Thymus (tissue), 11 donors: Measurements from ENCODE around the gene SETMAR. TPM values are rescaled to one million over a fixed set of nuclear protein-coding genes. Genes with fewer than 3 reads are reported as not detected.
A peak's percentile ranks its signal among the peaks of the same experiment; 100 is the strongest.
"Not testable (repeated sequence)": the region's sequence is repeated elsewhere in the genome, so short reads cannot be mapped to it uniquely, and the experiment has no call there.

Experiments used
- DNase-seq, 9 donors: peaks; one replicate each; pipeline ENCODE4 v3.0.0-alpha.2; 2013; ENCODE audit warnings: low spot score in 9 of 9, low read depth in 6 of 9, missing footprints in 1 of 9
- H3K27ac ChIP-seq, 2 donors: one replicate each; pipeline ENCODE4 v1.5.1; 2013; ENCODE audit warnings: control low read depth in 1 of 2, low read depth in 1 of 2, low read length in 1 of 2, mild to moderate bottlenecking in 1 of 2, moderate library complexity in 1 of 2
- H3K27me3 ChIP-seq, 2 donors: one replicate each; pipeline ENCODE4 v1.5.1; 2013; ENCODE audit warnings: low read length in 1 of 2; ENCODE audit not compliant: control insufficient read depth in 2 of 2, insufficient read depth in 1 of 2
- H3K36me3 ChIP-seq, 2 donors: one replicate each; pipeline ENCODE4 v1.5.1; 2013; ENCODE audit warnings: low read length in 1 of 2, mild to moderate bottlenecking in 1 of 2, moderate library complexity in 1 of 2; ENCODE audit not compliant: control insufficient read depth in 2 of 2, insufficient read depth in 2 of 2
- H3K4me1 ChIP-seq, 2 donors: one replicate each; pipeline ENCODE4 v1.5.1; 2013; ENCODE audit warnings: low read length in 2 of 2; ENCODE audit not compliant: control insufficient read depth in 2 of 2, insufficient read depth in 2 of 2
- H3K4me3 ChIP-seq, 2 donors: one replicate each; pipeline ENCODE4 v1.5.1; 2013; ENCODE audit warnings: low read length in 2 of 2, control low read depth in 1 of 2, mild to moderate bottlenecking in 1 of 2
- H3K9me3 ChIP-seq, 2 donors: one replicate each; pipeline ENCODE4 v1.5.1; 2013; ENCODE audit warnings: low read length in 1 of 2, mild to moderate bottlenecking in 1 of 2; ENCODE audit not compliant: control insufficient read depth in 2 of 2, insufficient read depth in 1 of 2
- WGBS: extraction: QIAGEN DNeasy Blood & Tissue Kit; methylation state at CpG from one replicate; pipeline ENCODE4 v1.1.7; 2013; 5-methylcytosine and 5-hydroxymethylcytosine counted together
- polyA plus RNA-seq: library from polyadenylated mRNA; stranded (reverse); fragments of 200-250 nt; gene quantifications from one replicate; pipeline ENCODE4 v1.2.3, GENCODE V29; 2013
- total RNA-seq: library from RNA; stranded (reverse); fragments of 120-200 nt; gene quantifications from one replicate; pipeline ENCODE4 v1.2.4, GENCODE V29; 2013
- donor health status: healthy.

Gene SETMAR
- total and polyA plus RNA-seq, 2 donors: 18.2 to 28.7 TPM

- H3K27me3 ChIP-seq: no peaks in the 10 kb centered on the region
- no peak for DNase-seq
- H3K27ac ChIP-seq: peak overlapping the region in 1 of 2 donors; percentile 8
- H3K9me3 ChIP-seq: peaks cover 0 to 3% of the 10 kb centered on the region in 2 donors
- no peaks in the 10 kb centered on the region for H3K4me1 ChIP-seq
- H3K4me3 ChIP-seq: no peak overlapping the region
- WGBS: 98% methylated on average over 3 of the region's 3 CpGs
- H3K36me3 ChIP-seq: peaks cover 0 to 4% of the 10 kb centered on the region in 2 donors
These were observed 20.3 kb downstream of the SETMAR start for GRCh38 chr3:4323246-4324027.

DNA sequence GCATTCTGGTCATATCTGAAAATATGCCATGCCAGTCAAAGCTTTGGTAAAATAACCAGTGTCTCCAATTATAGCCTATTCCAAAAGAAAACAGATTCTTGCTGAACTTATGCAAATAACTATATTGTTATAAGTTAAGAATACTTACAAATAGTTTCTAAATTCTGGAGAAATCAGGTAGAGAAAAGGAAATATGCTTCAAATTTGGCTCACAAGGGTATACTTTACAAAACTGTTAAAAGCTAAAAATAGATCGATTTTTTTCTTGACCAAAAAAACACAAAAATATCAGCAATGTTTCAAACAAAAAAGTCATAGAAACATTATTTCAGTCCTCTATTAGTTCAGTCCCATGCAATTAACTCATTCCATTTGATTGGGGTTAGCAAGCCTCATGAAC, 23.7 kb downstream of the SETMAR start:
- H3K4me3 ChIP-seq: no peak overlapping the region
- H3K27me3 ChIP-seq: no peaks in the 10 kb centered on the region
- H3K27ac ChIP-seq: no peak overlapping the region
- DNase-seq: no peak
- no peaks in the 10 kb centered on the region for H3K4me1 ChIP-seq
- peaks cover 0 to 10% of the 10 kb centered on the region in 2 donors for H3K9me3 ChIP-seq
- no peaks in the 10 kb centered on the region for H3K36me3 ChIP-seq
- 98% methylated on average over 1 of the region's 1 CpG for whole genome bisulfite sequencing

DNA sequence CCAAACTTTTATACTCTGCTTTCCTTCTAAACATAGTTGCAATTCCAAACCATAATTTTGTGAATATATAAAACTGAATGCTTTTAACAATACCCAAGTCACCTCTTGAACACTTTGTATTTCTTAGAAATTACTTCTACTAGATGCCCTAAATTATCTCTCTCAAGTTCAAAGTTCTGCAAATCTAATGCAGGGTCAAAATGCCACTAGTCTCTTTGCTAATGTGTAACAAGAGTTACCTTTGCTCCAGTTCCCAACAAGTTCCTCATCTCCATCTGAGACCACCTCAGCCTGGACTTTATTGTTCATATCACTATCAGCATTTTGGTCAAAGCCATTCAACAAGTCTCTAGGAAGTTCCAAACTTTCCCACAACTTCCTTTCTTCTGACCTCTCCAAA, 26.6 kb downstream of the SETMAR start:
- H3K4me1 ChIP-seq, DNase-seq, H3K4me3 ChIP-seq: not testable (repeated sequence)

DNA sequence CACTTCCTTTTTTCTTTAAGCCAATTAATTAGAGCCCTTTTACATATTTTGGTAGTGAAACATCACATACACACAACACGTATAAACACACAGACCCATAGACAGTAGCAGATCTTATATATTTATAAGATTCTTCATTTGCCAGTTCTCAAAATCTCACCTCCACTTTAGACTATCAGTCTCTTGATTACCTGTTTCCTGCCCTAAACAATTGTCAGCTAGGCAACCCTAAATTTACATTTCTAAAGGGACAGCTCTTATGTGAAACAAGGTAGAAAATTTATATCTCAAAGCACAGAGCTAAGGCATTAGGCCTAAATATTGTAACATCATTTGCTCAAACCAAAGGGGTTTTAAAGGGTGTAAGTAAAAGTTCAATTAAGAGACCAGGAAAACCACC, 28.9 kb downstream of the SETMAR start:
- no peaks in the 10 kb centered on the region for H3K27me3 ChIP-seq
- no peaks in the 10 kb centered on the region for H3K36me3 ChIP-seq
- no peak overlapping the region for H3K27ac ChIP-seq
- no peaks in the 10 kb centered on the region for H3K4me1 ChIP-seq
- WGBS: 97% methylated on average over 1 of the region's 1 CpG
- no peak for DNase-seq
- peaks cover 0 to 10% of the 10 kb centered on the region in 2 donors for H3K9me3 ChIP-seq
- no peak overlapping the region for H3K4me3 ChIP-seq

More for the DNA sequence above, 26.6 kb downstream of the SETMAR start:
- not testable (repeated sequence) for H3K36me3 ChIP-seq, H3K27ac ChIP-seq, H3K9me3 ChIP-seq, H3K27me3 ChIP-seq

- WGBS: 97% methylated on average over 3 of the region's 3 CpGs
- H3K27me3 ChIP-seq: no peaks in the 10 kb centered on the region
- no peak for DNase-seq
These were observed 29.4 kb downstream of the SETMAR start for GRCh38 chr3:4332574-4332973.

GRCh38 chr3:4332991-4333390, 29.8 kb downstream of the SETMAR start:
- Histone ChIP-seq H3K27me3 (no peaks in the 10 kb centered on the region), H3K4me3 (no peak overlapping the region), H3K36me3 (no peaks in the 10 kb centered on the region), H3K27ac (no peak overlapping the region), H3K9me3 (peaks cover 0 to 7% of the 10 kb centered on the region in 2 donors), H3K4me1 (no peaks in the 10 kb centered on the region)
- DNase-seq: no peak
- WGBS: 94% methylated on average over 3 of the region's 3 CpGs

More at GRCh38 chr3:4332574-4332973, 29.4 kb downstream of the SETMAR start:
- peaks cover 0 to 10% of the 10 kb centered on the region in 2 donors for H3K9me3 ChIP-seq
- H3K27ac ChIP-seq: no peak overlapping the region
- no peaks in the 10 kb centered on the region for H3K4me1 ChIP-seq
- no peaks in the 10 kb centered on the region for H3K36me3 ChIP-seq
- no peak overlapping the region for H3K4me3 ChIP-seq

- Histone ChIP-seq H3K9me3 (peaks cover 0 to under 1% of the 10 kb centered on the region in 2 donors), H3K36me3 (peaks cover 0 to 2% of the 10 kb centered on the region in 2 donors), H3K27me3 (no peaks in the 10 kb centered on the region), H3K4me1 (no peaks in the 10 kb centered on the region), H3K27ac (no peak overlapping the region), H3K4me3 (no peak overlapping the region)
- DNase-seq: no peak
- 71% methylated on average over 1 of the region's 1 CpG for WGBS
These were observed 31.4 kb downstream of the SETMAR start for GRCh38 chr3:4334548-4334947.

GRCh38 chr3:4335840-4336562, 32.8 kb downstream of the SETMAR start:
- Histone ChIP-seq H3K9me3 (no peaks in the 10 kb centered on the region), H3K4me1 (peaks cover 0 to 3% of the 10 kb centered on the region in 2 donors), H3K4me3 (no peak overlapping the region), H3K36me3 (peaks cover 0 to 2% of the 10 kb centered on the region in 2 donors), H3K27ac (no peak overlapping the region), H3K27me3 (no peaks in the 10 kb centered on the region)
- 76% methylated on average over 5 of the region's 5 CpGs for WGBS
- no peak for DNase-seq

GRCh38 chr3:4336850-4337546, 33.8 kb downstream of the SETMAR start:
- no peak overlapping the region for H3K27ac ChIP-seq
- no peak for DNase-seq
- H3K9me3 ChIP-seq: no peaks in the 10 kb centered on the region
- 95% methylated on average over 3 of the region's 3 CpGs for WGBS
- no peaks in the 10 kb centered on the region for H3K27me3 ChIP-seq
- peaks cover 0 to 3% of the 10 kb centered on the region in 2 donors for H3K4me1 ChIP-seq
- no peak overlapping the region for H3K4me3 ChIP-seq
- peaks cover 0 to 2% of the 10 kb centered on the region in 2 donors for H3K36me3 ChIP-seq
